Heart left ventricle (tissue), 16 donors: Measurements from ENCODE around the gene CUX1. TPM values are rescaled to one million over a fixed set of nuclear protein-coding genes. Genes with fewer than 3 reads are reported as not detected.

Experiments used
- ATAC-seq, 4 donors: fragments of 200-7000 bp; cut with Tn5 transposase; one replicate each; pipeline ENCODE4 v1.9.1; 2020 to 2022; ENCODE audit warnings: moderate library complexity in 4 of 4, mild to moderate bottlenecking in 3 of 4, moderate number of reproducible peaks in 1 of 4
- DNase-seq, 5 donors: peaks; one replicate each; pipeline ENCODE4 v3.0.0-alpha.2; 2020
- H3K27ac ChIP-seq, 12 donors: fragments of 200-600 bp; sonication (generic) in 4 of 12; one replicate each; pipeline versions ENCODE4 v1.5.0 to v1.8.0; 2016 to 2022; ENCODE audit warnings: mild to moderate bottlenecking in 2 of 12
- H3K27me3 ChIP-seq, 9 donors: fragments of 200-600 bp; sonication (generic) in 2 of 9; one replicate each; pipeline versions ENCODE4 v1.5.1 to v1.8.0; 2016 to 2022; ENCODE audit warnings: mild to moderate bottlenecking in 3 of 9
- H3K36me3 ChIP-seq, 9 donors: fragments of 200-600 bp; sonication (generic) in 2 of 9; one replicate each; pipeline versions ENCODE4 v1.5.0 to v1.8.0; 2018 to 2022; ENCODE audit warnings: mild to moderate bottlenecking in 2 of 9
- H3K4me1 ChIP-seq, 12 donors: fragments of 200-600 bp; sonication (generic) in 4 of 12; one replicate each; pipeline versions ENCODE4 v1.5.0 to v1.8.0; 2016 to 2022; ENCODE audit warnings: mild to moderate bottlenecking in 3 of 12
- H3K4me3 ChIP-seq, 12 donors: fragments of 200-600 bp; sonication (generic) in 4 of 12; one replicate each; pipeline versions ENCODE4 v1.5.0 to v1.8.0; 2017 to 2022; ENCODE audit warnings: mild to moderate bottlenecking in 9 of 12, moderate library complexity in 4 of 12
- H3K9me3 ChIP-seq, 12 donors: fragments of 200-600 bp; sonication (generic) in 4 of 12; one replicate each; pipeline versions ENCODE4 v1.5.0 to v1.8.0; 2016 to 2022; ENCODE audit warnings: mild to moderate bottlenecking in 1 of 12
- CTCF ChIP-seq, 12 donors: fragments of 200-600 bp; sonication (generic) in 4 of 12; IDR thresholded peaks; one replicate each; pipeline versions ENCODE4 v1.5.0 to v1.8.0; 2018 to 2022; ENCODE audit warnings: antibody characterized with exemption in 12 of 12, mild to moderate bottlenecking in 5 of 12
- POLR2A ChIP-seq, 2 donors: fragments of 450-650 bp; IDR thresholded peaks; one replicate each; pipeline ENCODE4 v1.6.1; 2017; ENCODE audit warnings: antibody characterized with exemption in 2 of 2, mild to moderate bottlenecking in 2 of 2, moderate library complexity in 2 of 2
- WGBS, 4 donors: extraction: QIAGEN DNeasy Blood & Tissue Kit in 2 of 4; methylation state at CpG; one replicate each; pipeline versions ENCODE4 v1.1.5 to v1.1.7; 2013 to 2018; 5-methylcytosine and 5-hydroxymethylcytosine counted together
- intact Hi-C, 10 donors: fragments of 100-400 bp; cut with DNase I; formaldehyde crosslinking; loops; one replicate each; pipeline versions ENCODE4 v1.11.1 to v1.14.2; 2022
- polyA plus RNA-seq, 2 donors: library from polyadenylated mRNA; stranded (reverse); fragments of 200-250 nt; gene quantifications; one replicate each; pipeline ENCODE4 v1.2.3, GENCODE V29; 2013
- total RNA-seq, 9 donors: library from RNA; depleted of rRNA in 2 of 9; stranded (reverse); fragments of >200 nt in 2 of 9; fragmentation: NEBNext Ultra II Directional in 3 of 9; extraction: Animal tissue kit (Norgen Biotek cat#: 25700) in 3 of 9; gene quantifications; one replicate each; pipeline versions ENCODE4 v1.1.0 to v1.2.4, GENCODE V29; 2016 to 2023
- donor health status: ischemic (EF 13 %, LVEDD 7.1; RV severe dilation, severe dysfunction).
- donor health status: healthy with polysubstance abuse.
- donor health status: DM: no; HTN: yes; CAD: no.
- donor health status: DM: no; HTN: no; CAD: no.
- donor health status: ischemic (EF 25% LVEDD 6.9; RV normal size, moderate dysfunction).
- donor health status: ischemic (EF 25% LVEDD 5.7; RV mildly dilated, moderate dysfunction).
- donor health status: healthy.
- donor health status: DM: yes; HTN: yes; CAD: no.
- donor health status: ischemic (EF 35%, LVEDD 5.7; RV mildly dilated, moderate dysfunction).
- donor health status: nonischemic (EF 11% LVEDD 7.7; RV severe dilation, severe dysfunction).
- donor health status: DM: yes; HTN: yes; CAD: no.
- donor health status: PGD.
- donor health status: ischemic (EF 29% LVEDD 5.4; RV normal size, mild dysfunction).
- donor health status: nonischemic (EF 23%, LVEDD 6.1; RV moderate dilation, normal function).

Gene CUX1
- total and polyA plus RNA-seq, 11 donors = 51.9 to 173 (median 122) TPM

- H3K36me3 ChIP-seq = peaks cover 2 to 91% (median 61%) of the 10 kb centered on the region in 9 donors
- H3K27me3 ChIP-seq = no peaks in the 10 kb centered on the region
- no peak overlapping the region for H3K4me3 ChIP-seq
- H3K9me3 ChIP-seq = no peaks in the 10 kb centered on the region
- ATAC-seq (peak in 1 of 4 donors; percentile 18), DNase-seq (no peak)
- H3K27ac ChIP-seq = no peak overlapping the region
- TF ChIP-seq CTCF (IDR thresholded peaks at IDR 0.05) (no peak), POLR2A (IDR thresholded peaks at IDR 0.05) (no peak)
- intact Hi-C loops = no loop called here
- no peaks in the 10 kb centered on the region for H3K4me1 ChIP-seq
- 82 to 89% (median 84%) methylated on average over 31 to 36 of the region's 36 CpGs for WGBS, 4 donors
Observed at GRCh38 chr7:102111061-102112041, 293.9 kb downstream of the CUX1 start.

- Histone ChIP-seq H3K4me3 (no peak overlapping the region), H3K27me3 (no peaks in the 10 kb centered on the region), H3K27ac (no peak overlapping the region), H3K36me3 (peaks cover 2 to 74% (median 47%) of the 10 kb centered on the region in 9 donors), H3K9me3 (no peaks in the 10 kb centered on the region), H3K4me1 (peaks cover 0 to 2% (median 0%) of the 10 kb centered on the region in 12 donors)
- no peak for ATAC-seq
- intact Hi-C loops = no loop called here
- no peak for DNase-seq
- WGBS, 4 donors = 96 to 99% (median 96%) methylated on average over 7 of the region's 7 CpGs
- TF ChIP-seq POLR2A (IDR thresholded peaks at IDR 0.05) (no peak), CTCF (IDR thresholded peaks at IDR 0.05) (no peak)
Observed at GRCh38 chr7:102115181-102115580, 297.8 kb downstream of the CUX1 start.

DNA sequence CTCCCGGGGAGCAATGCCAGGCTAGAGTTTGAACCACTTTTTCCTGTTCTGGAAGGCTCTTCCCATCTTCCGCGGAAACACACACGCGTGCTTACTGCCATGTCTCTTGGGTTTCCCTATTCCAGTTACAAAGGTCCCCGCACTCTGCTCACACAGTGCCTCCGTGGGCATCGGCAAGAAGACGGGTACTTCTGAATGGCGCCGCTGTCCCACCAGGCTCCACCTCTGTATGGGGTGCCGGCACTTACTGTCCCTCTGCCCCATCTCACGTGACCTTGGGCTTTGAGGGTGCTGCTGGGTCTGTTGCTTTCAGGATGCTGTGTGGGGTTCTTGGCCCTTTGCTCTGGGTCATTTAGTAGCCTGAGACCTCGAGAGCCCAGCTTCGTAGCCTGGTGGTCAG, 298.5 kb downstream of the CUX1 start:
- H3K9me3 ChIP-seq = no peaks in the 10 kb centered on the region
- TF ChIP-seq CTCF (IDR thresholded peaks at IDR 0.05) (no peak), POLR2A (IDR thresholded peaks at IDR 0.05) (no peak)
- WGBS, 4 donors = 95 to 99% (median 96%) methylated on average over 15 of the region's 15 CpGs
- H3K27ac ChIP-seq = no peak overlapping the region
- intact Hi-C loops = no loop called here
- no peak overlapping the region for H3K4me3 ChIP-seq
- no peaks in the 10 kb centered on the region for H3K27me3 ChIP-seq
- DNase-seq (no peak), ATAC-seq (no peak)
- peaks cover 0 to 2% (median 0%) of the 10 kb centered on the region in 12 donors for H3K4me1 ChIP-seq
- H3K36me3 ChIP-seq = peaks cover 2 to 68% (median 47%) of the 10 kb centered on the region in 9 donors

DNA sequence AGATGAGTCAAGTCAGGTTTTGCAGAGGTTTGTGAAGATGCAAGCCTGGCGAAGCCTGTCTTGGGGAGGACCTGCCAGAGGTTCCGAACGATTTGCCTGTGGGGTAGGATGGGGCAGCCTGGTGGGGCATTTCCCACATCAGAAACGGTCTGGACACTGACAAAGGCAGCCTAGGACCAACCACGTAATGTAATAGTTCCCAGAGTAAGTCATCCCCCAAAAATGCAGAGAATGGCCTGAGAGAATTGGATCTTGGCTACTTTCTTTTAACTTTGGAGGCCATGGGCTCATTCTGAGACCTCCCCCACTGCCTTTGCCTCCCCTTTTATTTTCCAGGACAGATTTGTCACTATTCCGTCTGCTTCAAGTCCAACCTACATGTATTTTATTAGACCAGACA, 300.3 kb downstream of the CUX1 start:
- Histone ChIP-seq H3K4me1 (peaks cover 0 to 20% (median 8%) of the 10 kb centered on the region in 12 donors), H3K27ac (peak overlapping the region in 2 of 12 donors; percentile 46 to 69), H3K4me3 (no peak overlapping the region), H3K9me3 (no peaks in the 10 kb centered on the region), H3K27me3 (no peaks in the 10 kb centered on the region), H3K36me3 (peaks cover 2 to 52% (median 37%) of the 10 kb centered on the region in 9 donors)
- DNase-seq = no peak
- ATAC-seq = peak in 2 of 4 donors; percentile 16 to 74
- WGBS, 4 donors = 79 to 96% (median 84%) methylated on average over 6 of the region's 6 CpGs
- TF ChIP-seq POLR2A (IDR thresholded peaks at IDR 0.05) (no peak), CTCF (IDR thresholded peaks at IDR 0.05) (no peak)
- intact Hi-C loops = no loop called here
